Left lung (tissue), 10 donors: Measurements from ENCODE around the gene CCDC85C. TPM values are rescaled to one million over a fixed set of nuclear protein-coding genes. Genes with fewer than 3 reads are reported as not detected.
A peak's percentile ranks its signal among the peaks of the same experiment; 100 is the strongest.

Experiments used
- ATAC-seq: fragments of 200-7000 bp; cut with Tn5 transposase; one replicate; pipeline ENCODE4 v1.9.1; 2020; ENCODE audit warnings: moderate library complexity
- DNase-seq, 4 donors: peaks; one replicate each; pipeline ENCODE4 v3.0.0-alpha.2; 2013 to 2020
- H3K27ac ChIP-seq, 2 donors: fragments of 200-600 bp; sonication (generic) in 1 of 2; one replicate each; pipeline versions ENCODE4 v1.5.0 to v1.8.0; 2020 to 2021
- H3K27me3 ChIP-seq, 2 donors: fragments of 200-600 bp; sonication (generic) in 1 of 2; one replicate each; pipeline versions ENCODE4 v1.5.0 to v1.8.0; 2020 to 2021
- H3K36me3 ChIP-seq, 2 donors: fragments of 200-600 bp; sonication (generic) in 1 of 2; one replicate each; pipeline versions ENCODE4 v1.5.0 to v1.8.0; 2020 to 2021
- H3K4me1 ChIP-seq, 2 donors: fragments of 200-600 bp; one replicate each; pipeline ENCODE4 v1.8.0; 2021
- H3K4me3 ChIP-seq, 2 donors: fragments of 200-600 bp; sonication (generic) in 1 of 2; one replicate each; pipeline versions ENCODE4 v1.5.0 to v1.8.0; 2020 to 2021; ENCODE audit warnings: mild to moderate bottlenecking in 1 of 2
- H3K9me3 ChIP-seq, 2 donors: fragments of 200-600 bp; sonication (generic) in 1 of 2; one replicate each; pipeline versions ENCODE4 v1.5.0 to v1.8.0; 2020 to 2021
- intact Hi-C, 2 donors: fragments of 100-400 bp; cut with DNase I; formaldehyde crosslinking; loops; one replicate each; pipeline versions ENCODE4 v1.11.2 to v1.14.2; 2022
- polyA plus RNA-seq, 6 donors: library from polyadenylated mRNA; unstranded; fragments of 120-200 nt; gene quantifications; one replicate each; pipeline ENCODE4 v1.2.1, GENCODE V29; 2013; ENCODE audit not compliant: insufficient read length in 6 of 6
- total RNA-seq, 2 donors: library from RNA; stranded (reverse); fragmentation: NEBNext Ultra II Directional; extraction: Animal tissue kit (Norgen Biotek cat#: 25700); gene quantifications; one replicate each; pipeline ENCODE4 v1.2.1, GENCODE V29; 2021
- TF ChIP-seq, protein P1 (sequence below), 2 donors: fragments of 200-600 bp; sonication (generic) in 1 of 2; IDR thresholded peaks; one replicate each; pipeline versions ENCODE4 v1.5.0 to v1.8.0; 2021; ENCODE audit warnings: antibody characterized with exemption in 2 of 2
- donor health status: DM: no; HTN: yes; CAD: no.
- donor health status: DM: no; HTN: no; CAD: no.

The CCDC85C gene
- total and polyA plus RNA-seq, 8 donors: 6.3 to 19.0 (median 13.2) TPM

DNA sequence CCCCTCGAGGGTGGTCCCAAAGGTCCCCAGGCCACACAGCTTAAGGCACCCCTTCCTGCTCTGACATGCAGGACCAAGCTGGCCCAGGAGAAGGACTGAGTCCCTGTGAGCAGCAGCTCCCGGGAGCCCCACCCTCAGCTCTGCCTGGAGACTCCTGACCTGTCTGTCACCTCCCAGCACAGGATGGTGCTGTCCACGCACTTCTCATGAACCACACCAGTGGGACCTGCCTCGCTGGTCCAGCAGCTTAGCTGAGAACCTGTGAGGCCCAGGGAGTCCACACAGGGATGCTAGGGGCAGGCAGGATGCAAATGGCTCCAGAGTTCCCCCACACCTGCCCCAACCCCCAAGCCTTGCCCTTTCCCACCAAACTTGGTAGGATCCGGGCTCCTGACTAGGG lies 27.7 kb downstream of the CCDC85C start:
- Histone ChIP-seq H3K27me3 (no peaks in the 10 kb centered on the region), H3K27ac (peak overlapping the region in 1 of 2 donors; percentile 70), H3K36me3 (no peaks in the 10 kb centered on the region), H3K9me3 (no peaks in the 10 kb centered on the region), H3K4me3 (no peak overlapping the region), H3K4me1 (peaks cover 36 to 50% of the 10 kb centered on the region in 2 donors)
- ATAC-seq: no peak
- intact Hi-C loops: no loop called here
- TF ChIP-seq, protein P1, sequence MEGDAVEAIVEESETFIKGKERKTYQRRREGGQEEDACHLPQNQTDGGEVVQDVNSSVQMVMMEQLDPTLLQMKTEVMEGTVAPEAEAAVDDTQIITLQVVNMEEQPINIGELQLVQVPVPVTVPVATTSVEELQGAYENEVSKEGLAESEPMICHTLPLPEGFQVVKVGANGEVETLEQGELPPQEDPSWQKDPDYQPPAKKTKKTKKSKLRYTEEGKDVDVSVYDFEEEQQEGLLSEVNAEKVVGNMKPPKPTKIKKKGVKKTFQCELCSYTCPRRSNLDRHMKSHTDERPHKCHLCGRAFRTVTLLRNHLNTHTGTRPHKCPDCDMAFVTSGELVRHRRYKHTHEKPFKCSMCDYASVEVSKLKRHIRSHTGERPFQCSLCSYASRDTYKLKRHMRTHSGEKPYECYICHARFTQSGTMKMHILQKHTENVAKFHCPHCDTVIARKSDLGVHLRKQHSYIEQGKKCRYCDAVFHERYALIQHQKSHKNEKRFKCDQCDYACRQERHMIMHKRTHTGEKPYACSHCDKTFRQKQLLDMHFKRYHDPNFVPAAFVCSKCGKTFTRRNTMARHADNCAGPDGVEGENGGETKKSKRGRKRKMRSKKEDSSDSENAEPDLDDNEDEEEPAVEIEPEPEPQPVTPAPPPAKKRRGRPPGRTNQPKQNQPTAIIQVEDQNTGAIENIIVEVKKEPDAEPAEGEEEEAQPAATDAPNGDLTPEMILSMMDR (IDR thresholded peaks at IDR 0.05): no peak
- no peak for DNase-seq

DNA sequence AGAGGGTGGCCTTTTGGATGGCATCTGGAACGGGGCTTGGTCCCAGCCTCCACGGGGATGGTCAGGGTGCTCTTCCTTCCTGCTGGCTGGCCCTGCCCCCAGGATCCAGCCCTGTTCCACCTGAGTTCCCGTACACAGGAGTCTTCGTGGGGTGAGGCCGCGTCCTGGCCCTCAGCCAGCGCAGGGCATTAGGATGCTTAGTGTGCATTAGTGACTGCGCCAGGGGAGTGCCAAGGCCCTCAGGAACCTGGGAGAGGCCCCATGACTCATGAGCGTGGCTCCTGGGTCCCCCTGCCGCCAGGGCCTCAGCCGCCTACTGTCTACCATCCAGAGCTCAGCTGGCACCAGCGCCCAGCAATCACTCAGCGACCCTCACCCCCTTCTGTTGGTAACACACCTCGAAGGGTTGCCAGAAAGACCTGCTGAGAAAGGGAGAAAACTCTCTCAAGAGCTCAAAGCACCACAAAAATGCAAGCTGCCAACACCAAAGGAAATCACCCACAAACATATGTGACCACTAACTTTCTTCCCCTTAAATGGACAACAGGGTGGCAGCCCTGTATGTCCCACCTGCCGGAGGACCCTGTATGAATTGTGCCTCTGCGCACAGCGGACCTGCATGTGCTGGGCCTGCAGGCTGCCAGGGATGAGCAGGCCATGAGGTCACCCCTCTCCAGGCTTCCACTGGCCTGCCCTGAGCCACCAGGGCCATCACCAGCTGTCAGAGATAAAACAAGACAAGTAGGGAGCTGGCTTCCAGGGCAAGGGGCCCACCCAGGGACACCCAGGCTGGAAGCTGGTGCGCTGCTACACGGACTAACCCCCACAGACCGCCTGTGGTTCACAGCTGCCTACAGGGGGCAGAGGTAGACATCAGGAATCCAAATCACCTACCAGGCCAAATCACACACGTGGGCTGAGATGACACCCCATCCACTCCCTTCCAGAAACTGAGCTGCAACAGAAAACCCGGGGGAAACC lies 28.7 kb downstream of the CCDC85C start:
- Histone ChIP-seq H3K27ac (peak overlapping the region; percentile 19 to 70), H3K4me3 (no peak overlapping the region), H3K9me3 (no peaks in the 10 kb centered on the region), H3K27me3 (no peaks in the 10 kb centered on the region), H3K36me3 (no peaks in the 10 kb centered on the region), H3K4me1 (peaks cover 37 to 54% of the 10 kb centered on the region in 2 donors)
- DNase-seq (peak in 3 of 4 donors; percentile 55 to 92 (median 76)), ATAC-seq (peak; percentile 58)
- intact Hi-C loops: no loop called here
- TF ChIP-seq, protein P1 (IDR thresholded peaks at IDR 0.05): no peak

DNA sequence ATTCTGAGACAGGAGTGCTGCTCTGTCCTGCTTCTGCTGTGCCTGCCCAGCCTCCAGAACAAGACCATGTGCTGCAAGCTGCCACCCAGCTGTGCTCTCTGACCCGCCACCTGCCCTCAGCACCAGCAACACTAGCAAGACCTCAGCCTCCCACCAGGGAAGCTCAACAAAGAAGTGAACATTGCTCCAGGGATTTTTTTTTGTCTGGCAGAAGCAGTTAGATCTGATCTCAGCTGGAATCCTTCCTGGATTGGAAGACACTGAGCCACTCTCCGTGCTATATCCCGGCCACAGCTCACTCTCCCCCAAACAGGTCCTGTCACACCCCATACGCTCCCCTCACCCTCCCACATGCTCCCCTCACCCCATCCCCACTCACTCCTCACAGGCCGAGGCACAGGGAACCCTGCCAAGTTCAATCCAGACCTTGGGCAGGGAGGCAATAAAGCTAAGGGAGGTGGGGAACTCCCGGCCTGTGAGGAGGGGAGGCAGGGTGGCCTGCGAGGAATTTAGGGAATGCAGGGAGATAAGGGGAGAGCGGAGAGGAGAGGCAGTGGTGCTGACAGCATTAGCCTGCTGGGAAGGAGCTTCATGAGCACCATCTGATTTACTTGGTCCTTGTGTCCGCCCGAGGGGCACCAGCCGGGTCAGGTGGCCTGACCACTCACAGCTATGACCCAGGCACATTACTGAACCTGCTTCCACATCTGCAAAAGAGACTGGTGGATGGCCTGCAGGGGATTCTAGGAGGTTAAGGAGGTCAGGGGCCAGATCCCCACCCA lies 29.7 kb downstream of the CCDC85C start:
- peak; percentile 59 for ATAC-seq
- peak in 3 of 4 donors; percentile 65 to 74 (median 67) for DNase-seq
- peak overlapping the region; percentile 4 to 70 for H3K27ac ChIP-seq
- H3K4me1 ChIP-seq: peaks cover 37 to 57% of the 10 kb centered on the region in 2 donors
- H3K9me3 ChIP-seq: no peaks in the 10 kb centered on the region
- H3K36me3 ChIP-seq: no peaks in the 10 kb centered on the region
- H3K4me3 ChIP-seq: no peak overlapping the region
- TF ChIP-seq, protein P1 (IDR thresholded peaks at IDR 0.05): no peak
- no peaks in the 10 kb centered on the region for H3K27me3 ChIP-seq
- intact Hi-C loops: no loop called here

DNA sequence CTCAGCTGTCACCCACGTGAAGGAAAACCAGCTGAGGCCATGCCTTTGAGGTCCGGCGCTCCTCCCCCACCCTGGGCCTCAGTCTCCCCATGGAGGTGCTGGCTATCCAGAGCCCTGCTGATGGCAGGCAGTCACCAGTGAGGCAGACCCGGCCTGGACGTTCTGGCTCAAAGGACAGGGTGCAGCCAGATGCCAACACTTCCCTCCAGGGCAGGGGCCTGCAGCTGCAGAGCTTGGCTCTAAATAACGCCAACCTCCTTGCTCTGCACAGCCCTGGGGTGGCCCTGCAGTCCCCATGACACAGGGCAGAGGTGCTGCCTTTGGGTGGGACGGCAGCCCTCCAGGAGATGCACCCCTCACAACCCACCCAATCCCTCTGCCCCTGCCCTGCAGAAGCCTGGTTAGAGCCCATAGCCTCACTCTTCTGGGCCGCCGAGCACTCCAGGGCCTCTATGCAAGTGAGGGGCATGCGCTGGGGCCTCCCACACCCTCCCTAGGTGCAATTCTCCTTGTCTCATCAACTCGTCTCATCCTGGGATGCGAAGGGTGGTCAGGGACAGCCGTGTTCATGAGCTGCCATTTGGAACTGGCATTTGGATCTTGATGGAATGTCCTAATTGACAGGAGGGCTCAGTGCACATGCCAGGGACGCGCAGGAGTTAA lies 30.4 kb downstream of the CCDC85C start:
- Histone ChIP-seq H3K27me3 (no peaks in the 10 kb centered on the region), H3K36me3 (no peaks in the 10 kb centered on the region), H3K4me1 (peaks cover 33 to 54% of the 10 kb centered on the region in 2 donors), H3K27ac (peak overlapping the region in 1 of 2 donors; percentile 70), H3K9me3 (no peaks in the 10 kb centered on the region), H3K4me3 (no peak overlapping the region)
- intact Hi-C loops: no loop called here
- no peak for DNase-seq
- no peak for ATAC-seq
- TF ChIP-seq, protein P1 (IDR thresholded peaks at IDR 0.05): no peak
